GM18861 (cell line): ENCODE results near the gene PTPRK.

Source experiments
- ATAC-seq: cut with Tn5 transposase; IDR thresholded peaks from one replicate; pipeline ENCODE4 v1.9.1; 2021; ENCODE audit not compliant: unreplicated experiment

PTPRK gene

DNA sequence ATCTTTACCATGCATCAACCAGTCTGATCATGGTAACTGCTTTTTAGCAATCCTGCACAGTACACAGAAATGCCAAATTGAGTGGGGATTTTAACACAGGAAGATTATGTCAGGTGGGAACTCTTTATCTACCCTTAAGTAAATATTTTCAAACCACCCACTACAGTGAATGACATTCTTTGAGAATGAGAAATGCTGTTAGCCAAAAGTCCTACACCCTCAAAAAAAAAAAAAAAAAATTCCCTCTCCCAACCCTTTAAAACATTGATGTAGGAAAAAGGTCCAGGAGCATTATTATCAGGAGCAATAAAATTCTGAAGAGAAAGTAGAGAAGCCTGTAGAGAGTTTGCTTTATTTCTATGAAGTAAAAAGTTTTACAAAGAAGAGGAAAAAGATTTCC, 312.3 kb downstream of the PTPRK start:
- no peak for ATAC-seq

DNA sequence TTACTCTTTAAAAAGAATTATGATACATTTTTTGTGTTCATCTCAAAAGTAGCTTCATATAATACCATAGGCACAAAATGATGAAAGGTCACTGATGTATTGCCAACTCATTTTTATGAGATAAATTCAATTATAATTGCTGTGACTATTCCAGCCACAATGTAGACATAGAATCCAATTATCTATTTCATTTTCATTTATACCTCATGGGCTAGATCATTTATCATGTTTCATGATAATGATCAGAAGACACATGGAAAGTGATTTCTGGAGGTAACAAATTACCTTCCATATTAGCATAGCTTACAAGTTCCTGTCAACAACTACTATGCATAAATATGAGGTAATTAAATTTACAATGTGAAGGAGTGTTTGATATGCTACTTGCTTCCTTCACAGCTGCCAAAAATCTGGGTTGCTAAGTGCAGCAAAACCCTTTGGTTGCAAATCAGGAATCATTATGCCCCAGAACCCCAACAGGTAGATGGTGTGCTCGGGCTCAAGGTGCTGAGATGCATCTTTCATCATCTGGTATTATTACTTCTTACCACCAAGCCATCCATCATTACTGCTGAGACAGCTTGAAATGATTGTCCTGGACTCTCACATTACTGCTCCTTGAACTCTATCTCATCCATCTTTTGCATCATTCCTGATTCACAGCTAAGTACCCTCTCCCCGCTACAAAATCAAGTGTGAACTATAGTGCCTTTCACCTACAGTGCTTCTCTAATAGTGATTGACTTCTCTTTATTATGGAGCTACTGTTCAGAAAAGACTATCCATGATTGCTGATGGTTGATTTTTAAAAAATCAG, 313.6 kb downstream of the PTPRK start:
- ATAC-seq = no peak

DNA sequence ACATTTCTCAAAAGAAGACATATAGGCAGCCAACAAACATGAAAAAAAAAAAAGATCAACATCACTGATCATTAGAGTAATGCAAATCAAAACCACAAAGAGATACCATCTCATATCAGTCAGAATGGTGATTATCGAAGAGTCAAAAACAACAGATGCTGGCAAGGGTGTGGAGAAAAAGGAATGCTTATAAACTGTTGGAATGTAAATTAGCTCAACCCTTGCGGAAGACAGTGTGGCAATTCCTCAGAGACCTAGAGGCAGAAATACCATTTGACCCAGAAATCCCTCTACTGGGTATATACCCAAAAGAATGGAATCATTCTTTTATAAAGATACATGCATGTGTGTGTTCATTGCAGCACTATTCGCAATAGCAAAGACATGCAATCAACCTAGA, 315.8 kb downstream of the PTPRK start:
- no peak for ATAC-seq

DNA sequence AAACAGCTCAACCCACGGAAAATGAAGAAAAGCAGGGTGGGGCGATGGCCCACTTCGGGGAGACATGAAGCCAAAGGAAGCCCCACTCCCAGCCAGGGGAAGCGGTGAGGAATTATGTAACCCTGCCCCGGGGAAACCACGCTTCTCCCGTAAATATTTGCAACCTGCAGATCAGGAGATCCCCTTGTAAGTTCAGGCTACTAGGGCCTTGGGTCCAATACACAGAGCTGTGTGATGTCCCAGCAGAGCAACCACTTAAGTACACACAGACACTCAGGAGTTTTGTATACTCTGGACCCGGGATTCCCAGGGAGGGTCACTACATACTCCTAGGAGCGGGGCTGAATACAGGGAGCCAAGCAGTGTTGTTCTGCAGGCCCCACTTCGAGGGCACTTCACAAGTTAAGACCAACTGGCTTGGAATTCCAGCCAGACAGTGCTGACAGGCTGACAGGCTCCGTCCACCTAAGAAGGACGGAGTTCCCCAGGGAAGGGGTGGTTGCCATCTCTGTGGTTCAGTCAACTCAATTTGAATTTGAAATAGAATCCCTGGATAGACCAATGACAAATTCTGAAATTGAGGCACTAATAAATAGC, 318.1 kb downstream of the PTPRK start:
- ATAC-seq = no peak

DNA sequence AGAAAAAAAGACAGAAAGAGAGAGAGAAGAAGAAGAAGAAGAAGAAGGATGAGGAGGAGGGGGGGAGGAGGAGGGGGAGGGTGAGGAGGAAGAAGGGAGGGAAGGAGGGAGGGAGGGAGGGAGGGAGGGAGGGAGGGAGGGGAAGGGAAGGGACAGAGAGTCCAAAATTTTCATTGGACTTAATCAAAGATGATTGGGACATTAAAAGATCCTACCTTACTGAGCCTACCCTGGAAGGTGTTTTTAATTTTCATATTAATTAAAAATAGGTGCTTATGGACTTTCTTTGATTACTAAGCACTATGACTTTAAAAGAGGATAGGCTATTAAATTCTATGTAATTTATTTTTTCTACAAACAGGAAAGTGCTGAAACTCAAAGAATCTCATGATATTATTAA, 319.6 kb downstream of the PTPRK start:
- ATAC-seq = no peak

DNA sequence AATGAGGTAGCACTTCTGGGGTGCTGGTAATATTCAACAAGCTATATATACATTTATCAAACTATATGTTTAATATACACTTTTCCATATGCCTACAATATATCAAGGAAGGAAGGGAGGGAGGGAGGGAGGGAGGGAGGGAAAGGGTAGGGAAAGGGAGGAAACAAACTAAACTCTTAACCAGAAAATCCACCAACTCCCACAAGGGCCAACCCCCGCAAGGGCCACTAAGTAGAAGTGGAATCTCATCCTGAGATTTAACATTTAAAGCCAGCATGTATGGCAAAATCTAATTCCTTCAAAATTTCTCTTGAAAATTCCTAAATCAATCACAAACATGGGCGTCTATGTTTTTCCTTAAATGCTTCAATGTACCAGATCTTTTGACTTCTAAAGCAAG, 320.9 kb downstream of the PTPRK start:
- no peak for ATAC-seq

DNA sequence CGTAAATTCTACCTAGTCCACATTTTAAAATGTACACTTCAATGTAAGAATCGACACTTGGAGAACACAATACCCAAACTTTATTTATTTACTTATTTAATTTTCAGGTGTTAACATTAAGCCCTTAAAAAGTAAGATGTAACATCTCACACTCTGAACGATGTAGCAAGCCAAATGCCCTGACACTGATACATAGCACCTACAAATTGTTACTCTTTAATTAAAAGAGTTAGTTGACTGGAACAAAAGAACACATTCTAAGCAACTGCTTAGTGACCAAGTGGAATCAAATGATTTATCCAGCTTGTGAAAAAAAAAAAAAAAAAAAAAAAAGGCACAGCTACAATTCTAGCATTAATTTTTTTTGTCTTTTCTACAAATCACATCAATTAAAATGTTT, 327.4 kb downstream of the PTPRK start:
- no peak for ATAC-seq

DNA sequence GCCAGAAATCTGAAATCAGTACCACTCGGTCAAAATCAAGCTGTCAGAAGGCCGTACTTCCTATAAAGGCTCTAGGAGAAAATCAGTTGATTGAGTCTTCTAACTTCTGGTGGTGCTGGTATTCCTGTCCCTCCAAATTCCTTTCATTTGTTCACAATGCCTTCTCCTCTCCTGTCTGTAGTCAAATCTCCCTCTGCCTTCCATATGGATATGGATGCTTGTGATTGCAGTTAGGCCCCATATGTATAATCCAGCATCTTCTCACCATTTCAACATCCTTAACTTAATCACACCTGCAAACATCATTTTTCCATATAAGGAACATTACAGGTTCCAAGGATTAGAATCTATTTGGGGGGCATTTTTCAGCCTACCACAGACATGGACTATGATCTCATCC, 331.7 kb downstream of the PTPRK start:
- ATAC-seq = no peak

DNA sequence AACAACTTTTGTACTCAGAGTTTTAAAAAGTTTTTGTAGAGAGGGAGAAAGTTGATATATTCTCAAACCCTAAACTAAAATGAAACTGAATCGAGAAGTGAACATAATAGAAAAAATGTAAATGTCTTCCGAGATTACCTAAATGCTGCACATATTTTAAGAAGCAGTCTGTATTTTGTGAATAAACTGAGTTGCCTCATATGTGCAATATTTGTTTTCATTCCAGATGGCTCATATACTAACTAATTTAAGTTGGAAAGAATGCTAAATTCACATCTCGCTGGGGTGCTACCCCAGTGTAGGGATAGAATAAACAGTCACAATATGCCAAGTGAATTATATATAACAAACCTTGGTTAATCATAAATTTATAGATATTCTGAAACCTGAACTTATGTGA, 333.7 kb downstream of the PTPRK start:
- no peak for ATAC-seq

DNA sequence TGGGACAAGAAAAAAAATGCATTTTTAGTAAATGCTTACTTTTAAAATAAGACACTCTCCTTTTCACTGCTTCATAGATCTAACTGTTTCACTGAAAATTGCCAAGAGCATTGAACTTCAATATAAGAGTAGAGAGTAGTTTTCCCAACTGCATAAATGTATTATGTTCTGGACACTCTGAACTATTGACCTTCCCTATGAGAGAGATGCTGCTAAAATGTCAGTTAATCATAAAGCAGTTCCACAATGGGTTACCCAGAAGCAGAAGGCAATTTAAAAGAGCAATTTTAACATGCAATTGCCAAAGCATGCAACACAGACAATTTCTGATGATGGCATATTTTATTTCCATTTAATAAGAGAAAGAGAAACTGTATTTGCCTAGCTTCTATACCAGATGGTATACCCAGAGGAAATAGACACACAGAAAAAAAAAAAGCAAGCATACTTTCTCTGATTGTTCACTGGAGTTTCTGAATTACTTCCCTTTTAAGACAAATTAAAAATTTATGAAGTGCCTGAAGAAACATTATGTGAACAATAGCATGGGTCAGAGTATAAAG, 340.4 kb downstream of the PTPRK start:
- no peak for ATAC-seq

DNA sequence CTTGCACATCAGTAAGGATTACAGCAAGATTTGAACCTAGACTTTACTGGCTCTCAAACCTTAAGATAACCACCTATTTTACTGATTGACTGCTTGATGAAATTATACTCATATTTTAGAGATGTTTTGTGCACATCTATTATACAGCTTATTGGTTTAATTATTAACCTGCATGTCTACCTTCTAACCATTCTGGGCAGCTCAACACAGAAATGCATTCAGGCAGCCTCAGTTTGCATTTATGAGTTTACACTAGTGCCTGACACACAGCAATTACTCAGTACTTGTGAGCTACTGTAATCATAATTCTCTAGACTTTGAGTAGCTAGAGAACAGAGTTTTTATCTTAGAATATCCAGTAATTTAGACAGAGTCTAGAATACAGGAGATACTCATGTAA, 345.7 kb downstream of the PTPRK start:
- ATAC-seq = no peak

DNA sequence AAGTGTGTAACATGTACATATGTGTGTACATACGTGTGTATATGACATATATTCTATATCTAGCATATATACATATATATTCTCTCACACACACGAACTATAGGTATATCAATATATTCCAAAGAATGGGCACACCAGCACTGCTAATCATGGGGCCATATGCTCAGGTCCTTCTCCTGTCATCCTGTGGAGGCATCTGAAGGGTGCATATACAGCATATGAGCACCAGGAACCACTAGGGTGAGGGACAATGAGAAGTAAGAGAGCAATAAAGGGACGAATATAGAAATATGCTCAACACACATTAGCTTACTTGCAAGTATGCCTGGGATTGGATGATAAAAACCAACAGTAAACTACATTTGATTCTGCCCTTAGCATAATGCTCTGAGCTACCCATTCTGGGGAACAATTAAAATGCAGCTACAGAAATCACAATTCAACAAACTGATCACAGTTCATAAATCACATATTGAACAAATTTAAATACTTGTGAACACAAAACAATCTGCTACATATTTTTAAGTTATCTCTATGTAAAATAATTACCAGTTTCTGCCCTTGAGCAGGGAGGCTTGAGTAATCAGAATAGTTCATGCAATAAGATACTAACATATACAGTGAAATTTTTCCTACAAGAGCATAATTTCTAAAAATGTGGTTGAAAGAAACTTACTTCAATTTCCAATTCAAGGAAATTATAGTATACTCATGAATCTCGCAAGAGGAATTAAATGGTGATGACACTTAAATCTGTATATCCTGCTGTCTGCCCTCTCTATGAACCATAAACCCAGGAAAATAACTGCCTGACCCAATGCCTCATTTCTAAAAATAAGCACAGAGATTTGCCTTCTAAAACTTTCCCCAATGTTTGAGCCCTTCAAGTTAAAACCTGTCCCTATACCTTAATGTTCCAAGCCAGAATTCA, 347.4 kb downstream of the PTPRK start:
- no peak for ATAC-seq

DNA sequence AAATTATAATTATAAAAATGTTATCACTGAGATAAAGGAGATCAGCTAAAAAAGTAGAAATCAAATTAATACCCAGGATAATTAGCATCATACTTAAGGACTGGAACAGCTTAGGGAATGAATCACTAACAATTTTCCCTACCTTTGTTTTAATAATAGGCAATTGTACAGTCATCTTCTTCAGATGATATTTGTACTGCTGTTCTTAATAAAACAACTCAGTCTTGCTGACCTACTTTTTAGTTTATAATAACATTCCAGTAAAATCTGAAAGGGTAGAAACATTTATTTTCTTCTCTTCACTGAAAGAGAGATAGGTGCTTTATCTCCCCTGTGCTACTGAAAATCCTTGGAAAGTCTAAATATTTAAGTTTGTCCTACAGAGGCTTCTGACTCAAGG, 348.3 kb downstream of the PTPRK start:
- ATAC-seq = no peak

DNA sequence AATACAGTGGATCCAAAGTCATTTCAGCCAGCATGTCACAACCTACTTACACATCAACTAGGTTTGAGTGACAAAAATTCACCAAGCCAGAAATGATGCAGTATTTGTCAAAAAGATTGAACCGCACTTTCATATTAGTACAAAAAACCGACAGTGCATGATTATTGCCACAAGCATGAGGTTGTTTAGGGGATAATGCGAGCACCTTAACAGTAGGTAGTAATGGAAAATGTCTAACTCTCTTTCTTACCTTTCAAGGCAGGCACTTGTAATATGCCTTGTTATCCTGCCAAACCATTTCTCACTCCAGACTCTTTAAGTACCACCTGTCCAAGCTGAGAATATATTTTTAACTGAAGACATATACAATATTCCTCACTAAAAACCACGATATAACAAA, 349.2 kb downstream of the PTPRK start:
- ATAC-seq = no peak

DNA sequence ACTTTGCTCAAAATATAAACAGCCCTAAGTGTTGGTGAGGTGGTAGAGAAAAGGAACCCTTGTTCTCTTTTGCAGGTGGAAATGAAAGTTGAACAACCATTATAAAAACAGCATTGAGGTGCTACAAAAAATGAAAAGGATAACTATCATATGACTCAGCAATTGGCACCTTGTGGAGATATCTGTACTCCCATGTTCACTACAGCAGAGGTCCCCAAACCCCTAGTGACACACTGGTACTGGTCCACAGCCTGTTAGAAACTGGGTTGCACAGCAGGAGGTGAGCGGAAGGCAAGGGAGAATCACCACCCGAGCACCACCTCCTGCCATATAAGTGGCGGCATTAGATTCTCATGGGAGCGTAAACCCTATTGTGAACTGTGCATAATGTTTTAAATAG, 352.2 kb downstream of the PTPRK start:
- ATAC-seq = no peak

DNA sequence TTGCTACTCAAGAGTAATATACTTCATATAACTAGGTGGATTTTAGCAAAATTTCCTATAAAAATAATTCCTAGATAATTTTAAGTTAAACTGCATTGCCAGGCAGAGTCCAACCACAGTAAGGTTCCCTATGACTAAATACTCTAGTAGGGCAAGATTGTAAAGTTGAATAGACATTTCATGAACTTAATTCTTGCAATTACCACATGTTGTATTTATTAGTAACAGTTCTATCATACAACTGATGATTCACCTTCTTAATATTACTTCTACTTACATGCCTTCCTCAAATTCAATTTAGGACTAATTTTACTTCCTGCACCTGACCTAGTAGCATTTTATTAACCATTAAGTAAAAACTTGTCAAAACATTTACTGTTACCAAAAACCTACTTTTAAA, 352.8 kb downstream of the PTPRK start:
- ATAC-seq = no peak

DNA sequence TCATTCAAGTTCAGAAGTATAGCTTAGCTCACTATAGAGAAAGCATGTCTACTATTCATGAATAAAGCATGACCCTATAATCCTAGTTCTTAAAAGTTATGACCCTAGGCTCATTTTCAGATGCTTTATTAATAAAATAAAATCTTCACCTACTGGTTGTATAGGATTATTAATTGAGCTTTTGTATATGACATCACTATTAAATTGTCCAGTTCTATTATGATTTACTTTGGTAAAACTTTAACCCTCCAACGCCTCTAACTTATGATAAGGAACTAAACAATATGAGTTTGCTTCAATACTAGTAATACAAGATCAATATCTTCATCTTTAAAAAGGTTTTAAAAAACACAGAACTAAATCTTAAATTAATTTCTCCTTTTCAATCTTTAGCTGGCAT, 356.1 kb downstream of the PTPRK start:
- ATAC-seq = no peak

DNA sequence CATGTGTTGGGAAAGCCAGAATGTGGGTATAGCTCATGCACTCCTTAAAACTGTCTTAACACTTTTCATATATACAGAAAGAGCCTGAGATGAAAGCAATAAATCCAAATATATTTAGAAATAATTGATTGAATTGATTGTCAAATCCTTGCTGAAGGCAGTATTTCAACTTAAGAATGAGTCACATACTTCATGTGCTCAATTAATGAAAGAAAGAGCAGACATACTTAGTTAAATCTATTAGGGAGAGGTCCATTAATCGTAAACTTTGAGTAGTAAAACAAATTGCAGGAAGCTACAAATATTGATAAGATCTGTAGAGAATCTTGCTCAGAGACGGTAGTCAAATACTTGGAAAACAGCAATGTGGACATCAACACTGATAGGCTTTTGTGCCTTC, 358.0 kb downstream of the PTPRK start:
- ATAC-seq = no peak

DNA sequence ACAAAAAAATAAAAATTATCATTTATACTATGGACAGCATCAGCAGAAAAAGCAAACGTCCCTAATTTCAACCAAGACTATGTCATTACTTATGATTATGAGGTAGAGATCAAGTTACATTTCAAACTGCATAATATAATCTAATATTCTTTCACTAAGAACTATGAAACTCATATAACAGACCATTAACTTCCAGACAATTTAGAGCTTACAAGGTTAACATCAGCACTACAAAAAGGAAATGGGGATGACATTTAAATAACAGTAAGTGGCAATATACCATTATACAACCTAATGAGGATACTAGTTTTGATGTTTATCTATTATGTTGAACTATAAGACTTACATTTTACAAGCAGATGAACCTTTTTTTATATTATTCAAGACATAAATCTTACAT, 358.6 kb downstream of the PTPRK start:
- ATAC-seq = no peak

DNA sequence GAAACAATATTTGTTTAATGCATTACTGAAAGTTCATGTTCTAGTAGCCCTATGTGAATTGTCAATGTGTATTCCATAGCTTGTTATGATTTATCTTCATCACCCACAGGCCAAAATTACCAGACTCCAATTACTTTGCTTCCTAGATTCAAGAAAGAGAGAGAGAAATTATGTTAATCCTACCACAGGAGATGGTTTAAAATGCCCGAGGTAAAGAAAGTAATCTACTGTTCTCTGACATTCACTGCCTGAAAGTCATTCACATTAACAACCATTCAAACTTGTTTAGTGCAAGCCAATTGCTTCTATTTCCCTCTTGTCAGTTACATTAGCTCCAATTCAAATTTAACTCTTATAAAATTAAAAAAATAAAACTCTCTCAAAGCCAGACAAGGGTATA, 359.1 kb downstream of the PTPRK start:
- ATAC-seq = no peak

DNA sequence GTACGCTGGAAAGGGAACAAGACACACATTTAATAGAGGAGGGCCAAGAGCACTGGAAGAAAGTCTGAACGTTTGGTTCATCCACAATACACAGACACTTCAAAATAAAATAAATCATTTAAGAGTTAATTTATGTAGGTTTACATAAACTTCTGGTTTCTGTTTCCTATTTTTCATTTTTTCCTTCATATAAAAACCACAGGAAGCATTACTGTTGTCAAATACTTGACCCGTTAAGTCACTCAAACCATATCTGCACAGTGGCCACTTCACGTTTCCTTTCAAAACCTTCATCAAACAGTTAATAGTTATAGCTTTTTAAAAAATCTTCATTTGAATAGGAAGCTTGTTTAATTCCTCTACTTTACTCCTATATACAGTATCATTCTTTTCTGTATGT, 361.9 kb downstream of the PTPRK start:
- ATAC-seq = no peak
